Tibial nerve (tissue), 4 donors: ENCODE results near the gene MED1.
"Not testable (repeated sequence)": the region's sequence is repeated elsewhere in the genome, so short reads cannot be mapped to it uniquely, and the experiment has no call there.

Source experiments
- CTCF ChIP-seq, 5 experiments: fragments of 200-600 bp in 3 of 5; fragments of 450-650 bp in 2 of 5; sonication (generic) in 3 of 5; IDR thresholded peaks; one replicate each; pipeline ENCODE4 v1.5.1; 2016 to 2019; ENCODE audit warnings: antibody characterized with exemption in 5 of 5, mild to moderate bottlenecking in 3 of 5, moderate library complexity in 2 of 5
- EP300 ChIP-seq, 2 donors: sonication (generic); formaldehyde crosslinking; IDR thresholded peaks; one replicate each; pipeline ENCODE4 v1.6.1; 2017; ENCODE audit warnings: antibody characterized with exemption in 2 of 2, mild to moderate bottlenecking in 1 of 2
- POLR2A ChIP-seq, 2 donors: fragments of 450-650 bp; IDR thresholded peaks; one replicate each; pipeline ENCODE4 v1.6.1; 2017; ENCODE audit warnings: antibody characterized with exemption in 2 of 2, mild to moderate bottlenecking in 2 of 2, moderate library complexity in 2 of 2

GRCh38 chr17:39479631-39480030, 28.6 kb upstream of the MED1 start:
- TF ChIP-seq CTCF, EP300, POLR2A (IDR thresholded peaks at IDR 0.05): not testable (repeated sequence)
